Endothelial cell of umbilical vein (primary cell): Measurements from ENCODE around the gene IFITM2.

Source experiments
- CTCF ChIP-seq, 2 donors: IDR thresholded peaks; 1 replicate in 1 of 2; 2 replicates in 1 of 2; pipeline ENCODE4 v1.5.1; 2011; ENCODE audit warnings: low read length in 2 of 2, mild to moderate bottlenecking in 2 of 2, moderate library complexity in 2 of 2, control low read depth in 1 of 2, inconsistent platforms in 1 of 2, low read depth in 1 of 2; ENCODE audit not compliant: insufficient read depth in 1 of 2; ENCODE audit errors: extremely low read depth in 1 of 2
- EZH2 ChIP-seq: IDR thresholded peaks from 2 replicates; pipeline ENCODE4 v1.6.1; 2012; ENCODE audit warnings: borderline replicate concordance, low read depth, mild to moderate bottlenecking, moderate library complexity, low read length, inconsistent platforms; ENCODE audit not compliant: severe bottlenecking
- FOS ChIP-seq: IDR thresholded peaks from 2 replicates; pipeline ENCODE4 v1.6.1; 2011; ENCODE audit warnings: mild to moderate bottlenecking, low read length, moderate library complexity, borderline replicate concordance; ENCODE audit not compliant: insufficient read depth
- POLR2A ChIP-seq: IDR thresholded peaks from 2 replicates; pipeline ENCODE4 v1.6.1; 2012; ENCODE audit warnings: low read depth, mild to moderate bottlenecking, control low read depth, low read length
- POLR2AphosphoS5 ChIP-seq: IDR thresholded peaks from 2 replicates; pipeline ENCODE4 v1.6.1; 2012; ENCODE audit warnings: low read depth, mild to moderate bottlenecking, control low read depth, low read length, moderate library complexity; ENCODE audit not compliant: insufficient read depth

GRCh38 chr11:298406-299065 is 9.1 kb upstream of the IFITM2 start:
- TF ChIP-seq CTCF (IDR thresholded peaks at IDR 0.05; ENCODE audit: extremely low read depth in 1 of 2, insufficient read depth in 1 of 2, low read depth in 1 of 2, low read length in 2 of 2) (no peak), POLR2AphosphoS5 (no peak), EZH2 (no peak), FOS (no peak), POLR2A (no peak)
